GM19468 (cell line): ENCODE data around the gene ALOX12.
"Not testable (repeated sequence)": the region's sequence is repeated elsewhere in the genome, so short reads cannot be mapped to it uniquely, and the experiment has no call there.

ENCODE experiments used
- ATAC-seq: cut with Tn5 transposase; IDR thresholded peaks from one replicate; pipeline ENCODE4 v1.9.1; 2021; ENCODE audit warnings: mild to moderate bottlenecking, moderate library complexity, moderate number of reproducible peaks; ENCODE audit not compliant: unreplicated experiment; ENCODE audit errors: extremely low read depth

ALOX12 gene

GRCh38 chr17:6995500-6996255 lies at the start of gene ALOX12:
Gene ALOX12, plus strand, starts transcription at chr17:6996049. Its CDS starts 69 bp downstream, at chr17:6996118.
- ATAC-seq: no peak

GRCh38 chr17:6947745-6948144 lies 48.1 kb upstream of the ALOX12 start:
- ATAC-seq: no peak

- ATAC-seq: no peak
Observed at GRCh38 chr17:6948562-6948961, 47.3 kb upstream of the ALOX12 start.

- no peak for ATAC-seq
Observed at GRCh38 chr17:6948976-6949375, 46.9 kb upstream of the ALOX12 start.

GRCh38 chr17:6950938-6951337 lies 44.9 kb upstream of the ALOX12 start:
- ATAC-seq: not testable (repeated sequence)

- ATAC-seq: no peak
Observed at GRCh38 chr17:6953689-6954088, 42.2 kb upstream of the ALOX12 start.

GRCh38 chr17:6959700-6960099 lies 36.1 kb upstream of the ALOX12 start:
- no peak for ATAC-seq

GRCh38 chr17:6969323-6969726 lies 26.5 kb upstream of the ALOX12 start:
- ATAC-seq: no peak

GRCh38 chr17:6970992-6971391 lies 24.9 kb upstream of the ALOX12 start:
- no peak for ATAC-seq

- ATAC-seq: not testable (repeated sequence)
Observed at GRCh38 chr17:6979440-6979839, 16.4 kb upstream of the ALOX12 start.

- ATAC-seq: no peak
Observed at GRCh38 chr17:6981426-6981825, 14.4 kb upstream of the ALOX12 start.

- ATAC-seq: no peak
Observed at GRCh38 chr17:6985266-6985665, 10.6 kb upstream of the ALOX12 start.

- ATAC-seq: no peak
Observed at GRCh38 chr17:6986676-6987075, 9.2 kb upstream of the ALOX12 start.

GRCh38 chr17:6989779-6990178 lies 6.1 kb upstream of the ALOX12 start:
- ATAC-seq: no peak

GRCh38 chr17:6993613-6994056 lies 2.2 kb upstream of the ALOX12 start:
- not testable (repeated sequence) for ATAC-seq

GRCh38 chr17:6994118-6994598 lies 1.7 kb upstream of the ALOX12 start:
- ATAC-seq: no peak

GRCh38 chr17:6994666-6995256 lies 1.1 kb upstream of the ALOX12 start:
- ATAC-seq: no peak

- no peak for ATAC-seq
Observed at GRCh38 chr17:6996256-6997011, 585 bp downstream of the ALOX12 start.

- no peak for ATAC-seq
Observed at GRCh38 chr17:6997171-6997570, 1.3 kb downstream of the ALOX12 start.

GRCh38 chr17:6998855-6999508 lies 3.1 kb downstream of the ALOX12 start:
- no peak for ATAC-seq
